ENCODE data around the gene DAP. TPM values are rescaled to one million over a fixed set of nuclear protein-coding genes. Genes with fewer than 3 reads are reported as not detected.
"Not testable (repeated sequence)": the region's sequence is repeated elsewhere in the genome, so short reads cannot be mapped to it uniquely, and the experiment has no call there.

The DAP gene
- total RNA-seq, 1 donor = 20.1 TPM

DNA sequence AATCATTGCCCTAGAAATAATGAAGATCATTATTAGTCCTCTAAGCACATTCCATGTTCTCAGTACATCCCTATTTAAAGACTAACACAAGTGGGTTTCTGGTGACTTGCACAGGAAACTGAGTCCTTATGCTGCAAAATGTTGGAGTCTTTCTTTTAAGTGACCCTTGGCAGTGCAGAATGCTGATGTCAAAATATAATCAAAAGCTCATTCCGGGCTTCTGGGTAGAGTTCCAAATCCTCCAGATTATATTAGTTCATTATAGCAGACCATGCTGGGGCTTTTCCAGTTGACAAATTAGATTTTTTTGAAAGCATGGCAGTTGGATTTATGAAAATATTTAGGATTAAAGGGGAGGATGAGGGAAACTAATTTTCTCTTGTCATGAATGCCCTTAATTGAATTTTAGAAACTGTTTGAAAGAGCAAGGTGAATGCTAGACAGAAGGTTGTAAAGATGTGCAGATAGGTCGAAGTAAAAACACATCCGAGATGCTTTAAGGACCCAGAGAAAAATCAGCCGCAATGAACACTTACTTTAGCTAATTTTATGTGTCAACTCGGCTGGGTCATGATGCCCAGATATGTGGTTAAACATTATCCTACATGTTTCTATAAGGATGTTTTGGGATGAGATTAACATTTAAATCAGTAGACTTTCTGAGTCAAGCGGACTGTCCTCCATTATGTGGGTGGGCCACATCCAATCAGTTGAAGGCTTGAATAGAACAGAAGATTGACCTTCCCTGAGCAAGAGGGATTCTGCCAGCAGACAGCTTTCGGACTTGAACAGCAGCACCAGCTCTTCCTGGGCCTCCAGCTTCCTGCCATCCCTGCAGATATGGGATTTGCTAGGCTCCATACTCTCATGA, 88.7 kb downstream of the DAP start:
- Histone ChIP-seq H3K4me1 (ENCODE audit: insufficient read depth, low read length) (peaks cover 8% of the 10 kb centered on the region), H3K27me3 (ENCODE audit: insufficient read depth, low read length) (no peaks in the 10 kb centered on the region), H3K9me3 (ENCODE audit: low read depth, low read length) (no peaks in the 10 kb centered on the region), H3K4me3 (ENCODE audit: low read length) (no peak overlapping the region)

DNA sequence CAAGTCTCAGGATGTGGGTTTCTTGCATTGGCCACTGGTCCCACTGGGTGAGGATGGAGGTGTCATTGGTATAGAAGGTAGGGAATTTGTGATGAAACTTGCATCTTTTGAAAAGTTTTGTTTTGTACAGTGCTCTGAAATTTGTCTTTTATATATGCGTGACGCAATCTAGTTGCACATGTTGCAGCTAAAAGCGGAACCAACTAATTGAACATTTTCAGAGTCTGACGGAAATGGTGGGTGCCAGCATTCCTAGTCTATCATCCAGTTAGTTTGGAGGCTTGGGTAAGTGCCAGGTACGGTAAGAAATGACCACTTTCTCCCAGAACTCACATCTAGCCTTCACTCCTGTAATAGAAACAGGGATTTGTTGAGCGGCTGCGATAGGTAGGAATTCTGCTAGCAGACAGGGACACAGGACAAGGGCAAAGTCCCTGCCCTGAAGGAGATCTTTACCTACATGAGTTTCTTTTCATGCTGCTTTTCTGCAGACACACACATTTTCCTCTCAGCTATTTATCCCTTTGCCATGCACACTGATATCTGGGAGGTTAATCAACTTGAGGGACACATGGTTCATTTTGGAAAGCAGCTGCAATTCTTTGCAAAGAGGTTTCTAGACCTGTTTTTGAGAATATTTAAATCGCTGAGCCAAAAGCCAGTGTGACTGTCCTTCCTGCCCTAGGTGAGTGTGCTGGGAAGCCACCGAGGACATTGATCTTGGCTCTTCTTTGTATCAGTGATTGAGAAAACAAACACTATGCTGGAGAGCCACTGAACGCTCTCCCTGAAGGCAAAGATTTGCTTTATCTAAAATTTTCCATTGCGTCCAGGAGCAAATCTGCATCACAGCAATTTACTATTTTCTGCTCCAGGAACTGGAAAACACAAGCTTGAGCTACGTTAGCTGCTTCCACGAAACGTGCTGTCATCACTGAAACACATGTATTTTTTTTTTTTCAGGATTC, 89.7 kb downstream of the DAP start:
- H3K4me3 ChIP-seq (ENCODE audit: low read length) = no peak overlapping the region
- H3K9me3 ChIP-seq (ENCODE audit: low read depth, low read length) = no peaks in the 10 kb centered on the region
- H3K4me1 ChIP-seq (ENCODE audit: insufficient read depth, low read length) = peaks cover 8% of the 10 kb centered on the region
- no peaks in the 10 kb centered on the region for H3K27me3 ChIP-seq (ENCODE audit: insufficient read depth, low read length)

DNA sequence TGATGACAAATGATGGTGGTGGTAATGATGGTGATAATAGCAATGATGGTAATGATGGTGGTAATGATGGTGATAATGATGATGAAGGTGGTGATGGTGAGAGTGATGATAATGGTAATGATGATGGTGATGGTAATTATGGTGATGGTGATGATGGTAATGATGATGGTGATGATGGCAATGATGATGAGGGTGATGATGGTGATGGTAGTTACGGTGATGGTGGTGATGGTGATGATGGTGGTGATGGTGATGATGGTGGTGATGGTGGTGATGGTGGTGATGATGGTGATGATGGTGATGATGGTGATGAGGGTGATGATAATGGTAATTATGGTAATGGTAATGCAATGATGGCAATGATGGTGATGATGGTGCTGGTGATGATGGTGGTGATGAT, 91.1 kb downstream of the DAP start:
- H3K4me3 ChIP-seq (ENCODE audit: low read length) = no peak overlapping the region
- peaks cover 8% of the 10 kb centered on the region for H3K4me1 ChIP-seq (ENCODE audit: insufficient read depth, low read length)
- H3K9me3 ChIP-seq (ENCODE audit: low read depth, low read length) = no peaks in the 10 kb centered on the region
- H3K27me3 ChIP-seq (ENCODE audit: insufficient read depth, low read length) = no peaks in the 10 kb centered on the region

DNA sequence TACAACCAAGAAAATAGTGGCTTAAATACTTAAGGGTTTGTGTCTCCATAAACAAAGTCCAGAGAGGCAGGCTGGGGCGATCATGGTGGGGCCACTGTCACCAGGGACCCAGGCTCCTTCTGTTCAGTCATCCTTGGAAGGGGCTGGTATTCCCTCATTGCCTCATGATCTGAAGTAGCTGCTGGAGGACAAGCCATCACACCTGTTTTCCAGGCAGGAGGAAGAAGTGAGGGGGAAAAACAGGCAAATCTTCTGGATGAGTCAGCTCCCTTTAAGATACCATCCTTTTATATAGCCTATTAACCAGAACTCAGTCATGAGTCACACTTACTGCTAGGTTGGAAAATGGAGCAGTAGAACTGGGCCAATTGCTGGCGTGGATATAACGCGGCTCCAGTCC, 92.3 kb downstream of the DAP start:
- no peak overlapping the region for H3K4me3 ChIP-seq (ENCODE audit: low read length)
- peaks cover 8% of the 10 kb centered on the region for H3K4me1 ChIP-seq (ENCODE audit: insufficient read depth, low read length)
- H3K27me3 ChIP-seq (ENCODE audit: insufficient read depth, low read length) = no peaks in the 10 kb centered on the region
- H3K9me3 ChIP-seq (ENCODE audit: low read depth, low read length) = no peaks in the 10 kb centered on the region

DNA sequence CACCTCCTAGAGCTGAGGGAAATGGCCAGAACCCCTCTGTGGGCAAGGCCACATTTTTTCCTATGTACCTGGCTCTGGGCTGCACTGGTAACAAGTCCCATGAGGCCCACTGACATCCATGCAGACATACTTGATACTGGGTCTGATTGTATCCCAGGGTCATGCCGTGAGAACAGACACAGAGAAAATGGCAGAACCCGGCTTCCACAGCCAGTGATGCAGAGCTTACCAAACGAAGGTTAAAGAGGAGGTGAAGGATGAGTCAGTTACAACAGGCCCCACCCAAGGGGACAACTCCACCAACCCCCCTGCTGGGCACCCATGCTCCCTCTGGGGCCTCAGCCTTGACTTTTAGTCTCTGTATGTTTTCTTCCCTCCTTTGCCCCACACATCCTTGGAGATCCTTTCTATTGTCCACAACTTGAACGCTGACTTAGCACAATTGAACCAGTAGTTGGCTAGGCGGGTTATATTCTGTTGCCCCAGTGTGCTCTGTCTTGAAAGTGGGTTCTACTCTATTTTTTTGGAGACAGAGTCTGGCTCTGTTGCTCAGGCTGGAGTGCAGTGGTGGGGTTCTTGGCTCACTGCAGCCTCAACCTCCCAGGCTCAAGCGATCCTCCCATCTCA, 93.5 kb downstream of the DAP start:
- no peaks in the 10 kb centered on the region for H3K27me3 ChIP-seq (ENCODE audit: insufficient read depth, low read length)
- no peaks in the 10 kb centered on the region for H3K9me3 ChIP-seq (ENCODE audit: low read depth, low read length)
- peaks cover 12% of the 10 kb centered on the region for H3K4me1 ChIP-seq (ENCODE audit: insufficient read depth, low read length)
- no peak overlapping the region for H3K4me3 ChIP-seq (ENCODE audit: low read length)

DNA sequence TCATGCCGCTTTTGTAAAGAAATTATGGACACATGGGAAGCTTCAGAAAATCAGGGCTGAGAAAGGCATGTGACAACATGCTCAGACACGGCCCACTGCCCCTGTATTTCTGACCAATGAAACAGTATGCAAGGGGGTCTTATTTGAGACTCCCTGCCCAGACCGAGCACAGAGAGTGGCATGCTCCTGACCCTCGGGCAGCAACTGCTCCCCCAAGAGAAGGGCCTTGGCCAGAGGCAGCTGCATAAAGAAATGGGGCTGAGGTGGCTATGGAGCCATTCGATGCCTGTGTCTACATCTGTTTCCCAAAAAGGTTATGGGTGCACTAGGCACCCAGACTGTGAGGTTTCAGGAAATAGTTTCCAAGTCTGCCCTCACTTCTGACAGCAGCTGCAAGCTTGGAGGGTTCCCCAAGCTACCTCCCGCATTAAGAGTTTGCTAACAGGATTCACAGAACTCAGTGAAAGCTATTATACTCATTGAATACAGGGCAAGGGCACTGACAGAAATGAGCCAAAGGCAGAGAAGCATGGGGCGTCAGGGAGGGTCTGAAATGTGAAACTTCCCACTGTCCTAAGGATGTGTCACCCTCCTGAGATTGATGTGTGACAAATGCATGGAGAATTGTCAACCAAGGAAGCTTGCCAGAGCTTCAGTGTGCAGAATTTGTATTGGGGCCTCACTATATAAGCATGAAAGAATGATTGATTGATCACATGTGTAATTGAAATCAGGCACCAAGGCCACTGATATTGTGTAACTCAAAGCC, 94.3 kb downstream of the DAP start:
- H3K4me3 ChIP-seq (ENCODE audit: low read length) = no peak overlapping the region

DNA sequence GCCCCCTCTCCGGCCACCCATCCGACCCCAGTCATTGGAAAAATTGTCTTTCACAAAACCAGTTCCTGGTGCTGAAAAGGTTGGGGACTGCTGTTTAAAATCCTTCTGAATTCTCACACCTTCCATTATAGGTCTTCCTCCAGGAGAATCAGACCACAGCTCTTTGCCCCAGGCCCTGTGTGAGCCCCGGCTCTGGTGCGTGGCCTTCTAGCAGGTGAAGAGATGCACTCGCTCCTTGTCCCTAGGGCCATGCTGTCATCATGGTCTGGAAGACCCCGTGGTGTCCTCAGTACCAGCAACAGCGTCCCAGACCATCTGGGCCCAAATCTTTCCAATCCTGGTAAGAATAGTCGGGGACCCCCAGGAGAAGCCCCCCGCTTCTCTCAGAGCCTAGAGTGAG, 95.2 kb downstream of the DAP start:
- Histone ChIP-seq H3K4me1 (ENCODE audit: insufficient read depth, low read length) (peaks cover 9% of the 10 kb centered on the region), H3K4me3 (ENCODE audit: low read length) (no peak overlapping the region), H3K27me3 (ENCODE audit: insufficient read depth, low read length) (no peaks in the 10 kb centered on the region), H3K9me3 (ENCODE audit: low read depth, low read length) (no peaks in the 10 kb centered on the region)

More for the DNA sequence above, 94.3 kb downstream of the DAP start:
- Histone ChIP-seq H3K9me3 (ENCODE audit: low read depth, low read length) (no peaks in the 10 kb centered on the region), H3K27me3 (ENCODE audit: insufficient read depth, low read length) (no peaks in the 10 kb centered on the region), H3K4me1 (ENCODE audit: insufficient read depth, low read length) (peaks cover 16% of the 10 kb centered on the region)

DNA sequence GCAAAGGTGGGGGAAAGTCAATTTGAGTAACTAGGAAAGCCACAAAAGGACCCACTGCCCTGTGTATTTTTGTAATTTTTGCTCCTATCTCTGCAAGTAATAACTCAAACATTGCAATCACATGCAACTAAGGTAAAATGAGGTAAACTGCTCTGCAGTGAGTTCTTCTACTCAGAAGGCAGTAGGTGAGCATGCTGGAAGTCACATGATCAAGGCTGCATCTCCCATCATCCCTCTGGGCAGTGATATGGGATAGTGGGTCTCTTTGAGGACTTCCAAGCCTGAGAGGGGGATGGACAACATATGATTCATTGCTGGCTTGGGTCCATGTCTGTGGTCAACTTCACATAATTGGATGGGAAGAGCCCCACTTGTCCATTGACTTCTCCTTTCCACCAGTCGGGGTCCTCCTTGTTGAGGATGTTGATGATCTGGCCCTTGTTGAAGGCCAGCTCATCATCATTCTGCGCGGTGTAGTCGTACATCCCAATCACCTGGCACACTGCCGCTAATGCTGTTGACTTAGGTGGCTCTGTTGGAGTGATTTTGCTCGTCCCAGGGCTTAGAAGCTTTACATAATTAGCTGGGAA, 96.8 kb downstream of the DAP start:
- not testable (repeated sequence) for H3K4me1 ChIP-seq (ENCODE audit: insufficient read depth, low read length); H3K27me3 ChIP-seq (ENCODE audit: insufficient read depth, low read length); H3K9me3 ChIP-seq (ENCODE audit: low read depth, low read length); H3K4me3 ChIP-seq (ENCODE audit: low read length)

DNA sequence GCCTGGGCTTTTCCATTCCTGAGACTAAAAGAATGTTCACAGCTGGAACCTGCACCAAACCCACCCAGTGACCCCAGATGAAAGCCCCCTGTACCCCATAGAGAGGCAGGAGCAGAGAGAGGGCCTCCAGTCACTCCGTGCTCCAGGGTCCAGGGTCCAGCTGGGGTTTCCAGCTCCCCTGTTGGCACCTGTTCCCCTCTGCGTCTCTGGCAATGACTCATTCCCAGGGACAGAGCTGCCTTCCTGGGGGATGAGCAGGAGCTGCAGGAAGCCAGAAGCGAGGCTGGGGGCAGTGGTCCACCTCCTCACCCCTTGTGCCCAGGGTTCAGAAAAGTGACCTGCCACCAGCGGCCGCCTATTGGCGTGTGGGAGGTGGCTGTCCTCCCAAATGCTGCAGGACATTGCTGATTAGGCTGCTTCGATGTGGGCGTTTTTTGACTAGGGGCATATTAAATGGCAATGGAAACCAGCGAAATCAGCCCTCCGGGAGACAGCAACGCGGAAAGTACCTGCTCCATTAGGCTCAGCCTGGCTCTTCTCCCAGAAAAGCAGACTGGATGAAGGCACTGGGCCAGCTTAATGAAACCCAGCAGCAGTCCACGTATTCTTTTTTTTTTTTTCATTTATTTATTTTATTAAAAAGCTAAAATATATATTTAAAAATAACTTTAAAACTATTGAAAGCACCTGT, 97.4 kb downstream of the DAP start:
- H3K4me1 ChIP-seq (ENCODE audit: insufficient read depth, low read length) = peaks cover 8% of the 10 kb centered on the region
- no peaks in the 10 kb centered on the region for H3K9me3 ChIP-seq (ENCODE audit: low read depth, low read length)
- no peaks in the 10 kb centered on the region for H3K27me3 ChIP-seq (ENCODE audit: insufficient read depth, low read length)
- no peak overlapping the region for H3K4me3 ChIP-seq (ENCODE audit: low read length)

DNA sequence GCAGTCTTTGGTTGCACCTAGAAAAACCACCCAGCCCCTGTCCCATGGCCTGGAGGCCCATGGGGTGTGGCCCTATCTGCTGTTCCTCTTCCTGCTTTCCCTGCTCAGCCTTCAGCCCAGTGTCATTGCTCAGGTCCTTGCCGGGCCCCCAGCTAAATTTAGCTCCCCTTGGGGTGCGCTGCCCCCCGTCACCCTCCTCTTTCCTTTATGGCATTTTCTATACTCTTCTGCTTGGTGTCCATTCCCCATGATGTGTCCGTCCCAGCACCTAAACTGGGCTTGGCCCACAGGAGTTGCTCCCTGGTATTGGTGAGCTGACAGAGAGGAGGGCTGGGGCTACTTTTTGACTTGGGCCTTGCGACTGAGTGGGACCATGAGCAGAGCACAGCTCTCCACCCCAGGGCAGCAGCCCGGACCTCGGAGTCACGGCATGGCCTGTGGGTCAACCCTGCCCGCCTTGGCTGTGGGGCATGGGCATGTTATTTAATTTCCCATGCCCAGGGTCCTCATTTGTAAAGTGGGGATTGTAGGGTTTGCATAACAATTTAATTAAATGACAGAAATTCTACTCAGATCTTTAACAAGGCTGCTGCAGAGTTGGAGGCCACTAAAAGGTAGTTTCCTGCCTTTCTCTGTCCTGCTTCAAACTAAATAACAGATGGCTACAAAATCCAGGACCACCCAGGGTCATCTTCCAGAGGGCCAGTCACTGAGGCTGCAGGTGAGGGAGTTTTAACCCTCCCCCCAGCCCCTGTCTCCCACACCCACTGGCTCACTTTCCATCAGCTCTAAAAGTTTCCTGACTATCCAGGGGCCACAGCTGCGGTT, 98.2 kb downstream of the DAP start:
- Histone ChIP-seq H3K27me3 (ENCODE audit: insufficient read depth, low read length) (no peaks in the 10 kb centered on the region), H3K9me3 (ENCODE audit: low read depth, low read length) (no peaks in the 10 kb centered on the region), H3K4me3 (ENCODE audit: low read length) (no peak overlapping the region), H3K4me1 (ENCODE audit: insufficient read depth, low read length) (peaks cover 8% of the 10 kb centered on the region)

DNA sequence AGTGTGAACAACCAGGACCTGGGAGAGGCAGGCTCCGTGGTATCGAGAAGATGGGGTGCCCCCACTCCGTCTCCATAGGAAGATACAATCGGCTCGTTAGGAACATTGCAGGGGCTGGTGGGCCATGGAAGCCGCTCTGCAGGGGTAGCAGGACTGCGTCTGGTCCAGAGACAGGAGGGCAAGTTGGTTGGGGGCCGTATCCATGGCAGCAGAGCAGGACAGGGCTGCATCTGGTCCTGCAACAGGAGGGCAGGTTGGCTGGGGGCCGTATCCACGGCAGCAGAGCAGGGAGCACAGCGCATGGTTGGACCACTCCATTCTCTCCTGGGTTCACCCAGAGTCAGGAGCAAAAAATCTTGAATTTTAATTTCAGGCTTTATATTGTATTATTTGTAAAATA, 99.0 kb downstream of the DAP start:
- Histone ChIP-seq H3K27me3 (ENCODE audit: insufficient read depth, low read length) (no peaks in the 10 kb centered on the region), H3K4me1 (ENCODE audit: insufficient read depth, low read length) (peaks cover 8% of the 10 kb centered on the region), H3K9me3 (ENCODE audit: low read depth, low read length) (no peaks in the 10 kb centered on the region), H3K4me3 (ENCODE audit: low read length) (no peak overlapping the region)

DNA sequence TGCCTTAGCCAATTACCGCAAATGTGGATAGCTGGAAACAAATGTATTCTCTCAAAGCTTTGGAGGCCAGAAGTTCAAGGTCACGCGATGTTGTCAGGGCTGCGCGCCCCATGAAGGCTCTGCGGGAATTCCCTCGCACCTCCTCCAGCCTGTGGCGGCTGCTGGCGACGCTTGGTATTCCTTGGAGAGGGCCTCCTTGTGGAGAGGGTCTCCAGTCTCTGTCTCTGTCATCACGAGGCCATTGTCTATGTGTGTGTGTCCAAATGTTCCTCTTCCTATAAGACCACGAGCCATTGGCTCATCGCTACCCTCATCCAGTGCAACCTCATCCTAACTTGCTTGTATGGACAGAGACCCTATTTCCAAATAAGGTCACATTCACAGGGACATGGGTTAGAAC, 99.6 kb downstream of the DAP start:
- Histone ChIP-seq H3K4me1 (ENCODE audit: insufficient read depth, low read length) (peaks cover 8% of the 10 kb centered on the region), H3K27me3 (ENCODE audit: insufficient read depth, low read length) (no peaks in the 10 kb centered on the region), H3K9me3 (ENCODE audit: low read depth, low read length) (no peaks in the 10 kb centered on the region), H3K4me3 (ENCODE audit: low read length) (no peak overlapping the region)

DNA sequence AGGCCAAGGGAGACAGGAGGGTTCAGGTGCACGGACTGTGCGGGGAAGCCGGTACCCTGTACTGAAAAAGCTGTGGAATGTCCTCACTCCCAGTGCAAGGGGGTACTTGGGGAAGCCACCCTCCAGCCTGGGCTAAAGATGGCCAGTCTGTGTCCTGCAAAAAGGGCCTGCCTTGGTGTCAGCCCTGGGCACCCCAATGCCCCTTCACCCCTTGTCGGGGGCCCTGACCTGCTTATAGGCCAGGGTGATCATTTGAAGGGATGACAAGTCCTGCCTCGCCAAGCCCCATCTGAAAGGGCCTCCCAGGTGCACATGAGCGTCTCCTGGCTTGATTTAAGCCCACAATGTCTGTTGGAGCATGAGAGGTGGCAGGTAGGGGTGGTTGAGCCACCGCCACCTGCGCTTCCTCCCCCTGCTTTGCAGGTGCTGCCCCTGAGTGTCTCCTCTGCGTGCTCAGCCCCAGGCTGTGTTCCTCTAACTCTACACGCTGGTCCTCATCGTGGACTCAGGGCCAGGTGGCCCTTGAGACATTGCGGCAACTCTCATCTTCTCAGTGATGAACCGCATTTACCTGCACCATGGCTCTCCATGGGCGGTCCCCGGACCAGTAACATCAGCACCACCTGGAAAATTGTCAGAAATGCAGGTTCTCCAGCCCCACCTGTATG, 100.2 kb downstream of the DAP start:
- Histone ChIP-seq H3K9me3 (ENCODE audit: low read depth, low read length) (no peaks in the 10 kb centered on the region), H3K27me3 (ENCODE audit: insufficient read depth, low read length) (no peaks in the 10 kb centered on the region), H3K4me1 (ENCODE audit: insufficient read depth, low read length) (peaks cover 8% of the 10 kb centered on the region), H3K4me3 (ENCODE audit: low read length) (no peak overlapping the region)

All from mononuclear cell (primary cell).